SK-N-SH (cell line): Measurements from ENCODE around the gene CD74. TPM values are rescaled to one million over a fixed set of nuclear protein-coding genes. Genes with fewer than 3 reads are reported as not detected.

Experiments used
- CTCF ChIA-PET: fragments of 300-600, 350-600 bp; formaldehyde crosslinking; extraction: SDS; loops from one replicate; lab custom pipeline; 2021; lab: Yijun Ruan, JAX
- POLR2A ChIA-PET: fragments of 350-600 bp; sonication (Branson Sonifier 250); formaldehyde crosslinking; extraction: SDS; loops from one replicate; lab custom pipeline; 2020; ENCODE audit warnings: antibody characterized with exemption, inconsistent platforms; lab: Yijun Ruan, JAX
- DNase-seq: peaks from one replicate; pipeline ENCODE4 v3.0.0; 2012
- H2AFZ ChIP-seq: fragments of 200-600 bp; sonication (generic); 2 replicates; pipeline ENCODE4 v1.8.1; 2016; ENCODE audit warnings: antibody characterized with exemption, mild to moderate bottlenecking, low read depth
- H3F3A ChIP-seq: fragments of 200-600 bp; sonication (generic); replicated peaks from 2 replicates; pipeline ENCODE3; 2016; ENCODE audit warnings: antibody characterized with exemption, mild to moderate bottlenecking; ENCODE audit not compliant: insufficient read depth
- H3K27ac ChIP-seq, 2 experiments: fragments of 200-500 bp in 1 of 2; fragments of 200-600 bp in 1 of 2; sonication (Bioruptor generic) in 1 of 2; sonication (generic), shearing (Covaris generic) in 1 of 2; 2 replicates each; pipeline versions ENCODE4 v1.5.1 to v1.6.1; 2014 to 2016; ENCODE audit warnings: low read depth in 2 of 2, inconsistent platforms in 1 of 2, low read length in 1 of 2, mild to moderate bottlenecking in 1 of 2, mixed read lengths in 1 of 2
- H3K27me3 ChIP-seq: fragments of 200-600 bp; sonication (generic), shearing (Covaris generic); 2 replicates; pipeline ENCODE4 v1.6.1; 2016; ENCODE audit warnings: mixed run types; ENCODE audit not compliant: insufficient read depth
- H3K36me3 ChIP-seq, 2 experiments: fragments of 200-500 bp in 1 of 2; fragments of 200-600 bp in 1 of 2; sonication (Bioruptor generic) in 1 of 2; sonication (generic) in 1 of 2; replicated peaks in 1 of 2; 2 replicates each; pipeline versions ENCODE3 to v1.5.1; 2014 to 2016; ENCODE audit warnings: low read length in 1 of 2, mild to moderate bottlenecking in 1 of 2; ENCODE audit not compliant: insufficient read depth in 2 of 2, control insufficient read depth in 1 of 2
- H3K4me1 ChIP-seq, 2 experiments: fragments of 200-500 bp in 1 of 2; fragments of 200-600 bp in 1 of 2; sonication (Bioruptor generic) in 1 of 2; sonication (generic), shearing (Covaris generic) in 1 of 2; 2 replicates each; pipeline versions ENCODE4 v1.5.1 to v1.6.1; 2014 to 2016; ENCODE audit warnings: low read depth in 1 of 2, low read length in 1 of 2, mixed run types in 1 of 2; ENCODE audit not compliant: insufficient read depth in 2 of 2, control insufficient read depth in 1 of 2
- H3K4me2 ChIP-seq: fragments of 200-600 bp; sonication (generic), shearing (Covaris generic); 2 replicates; pipeline ENCODE4 v1.6.1; 2017; ENCODE audit warnings: mixed run types
- H3K4me3 ChIP-seq, 2 experiments: fragments of 200-500 bp in 1 of 2; fragments of 200-600 bp in 1 of 2; sonication (Bioruptor generic) in 1 of 2; sonication (generic), shearing (Covaris generic) in 1 of 2; 2 replicates each; pipeline versions ENCODE4 v1.5.1 to v1.8.1; 2014 to 2016; ENCODE audit warnings: low read depth in 2 of 2, inconsistent platforms in 1 of 2, low read length in 1 of 2, mild to moderate bottlenecking in 1 of 2, mixed read lengths in 1 of 2, moderate library complexity in 1 of 2
- H3K79me2 ChIP-seq: fragments of 200-600 bp; sonication (generic); 2 replicates; pipeline ENCODE4 v1.8.1; 2017; ENCODE audit warnings: mild to moderate bottlenecking; ENCODE audit not compliant: insufficient read depth
- H3K9ac ChIP-seq: fragments of 200-600 bp; sonication (generic); 2 replicates; pipeline ENCODE4 v1.6.1; 2017; ENCODE audit warnings: mixed run types
- H3K9me2 ChIP-seq: fragments of 200-600 bp; sonication (generic); 2 replicates; pipeline ENCODE4 v1.6.1; 2017; ENCODE audit warnings: mixed run types
- H3K9me3 ChIP-seq: fragments of 200-600 bp; sonication (generic); 2 replicates; pipeline ENCODE4 v1.6.1; 2017; ENCODE audit warnings: mixed run types, mild to moderate bottlenecking, moderate library complexity
- H4K20me1 ChIP-seq: fragments of 200-600 bp; sonication (generic); 2 replicates; pipeline ENCODE4 v1.6.1; 2017; ENCODE audit warnings: mild to moderate bottlenecking, mixed run types; ENCODE audit not compliant: insufficient read depth
- CHD2 ChIP-seq: fragments of 150-350 bp; IDR thresholded peaks from 2 replicates; pipeline ENCODE4 v1.6.1; 2018; ENCODE audit warnings: low read length; ENCODE audit not compliant: partially characterized antibody
- ELF1 ChIP-seq: IDR thresholded peaks from 2 replicates; pipeline ENCODE4 v1.4.0; 2012
- EP300 ChIP-seq, 2 experiments: IDR thresholded peaks; 2 replicates each; pipeline versions ENCODE4 v1.4.0 to v1.6.1; 2012; ENCODE audit warnings: borderline replicate concordance in 1 of 2, low read depth in 1 of 2, low read length in 1 of 2
- EZH2phosphoT487 ChIP-seq: fragments of 200-600 bp; sonication (generic); IDR thresholded peaks from 2 replicates; pipeline ENCODE4 v1.6.1; 2017; ENCODE audit warnings: low read depth, mixed run types, mild to moderate bottlenecking, antibody characterized with exemption, moderate library complexity, borderline replicate concordance
- FOXM1 ChIP-seq: IDR thresholded peaks from 2 replicates; pipeline ENCODE4 v1.4.0; 2012; ENCODE audit warnings: low read depth, mild to moderate bottlenecking
- GABPA ChIP-seq: IDR thresholded peaks from 2 replicates; pipeline ENCODE4 v1.4.0; 2012; ENCODE audit warnings: low read depth, mild to moderate bottlenecking
- GATA2 ChIP-seq: sonication (generic); formaldehyde crosslinking; IDR thresholded peaks from 2 replicates; pipeline ENCODE4 v1.5.0; 2020; ENCODE audit warnings: mild to moderate bottlenecking, missing genetic modification reagents
- IRF3 ChIP-seq: fragments of 150-350 bp; IDR thresholded peaks from 2 replicates; pipeline ENCODE4 v1.6.1; 2016; ENCODE audit warnings: mild to moderate bottlenecking, low read depth, low read length
- JUND ChIP-seq: IDR thresholded peaks from 2 replicates; pipeline ENCODE4 v1.4.0; 2012
- MEF2A ChIP-seq: IDR thresholded peaks from 2 replicates; pipeline ENCODE4 v1.4.0; 2012; ENCODE audit warnings: low read depth, borderline replicate concordance
- MXI1 ChIP-seq: IDR thresholded peaks from 2 replicates; pipeline ENCODE4 v1.6.1; 2012; ENCODE audit warnings: mild to moderate bottlenecking, low read depth, low read length, improper control_type of control experiment
- NFIC ChIP-seq: IDR thresholded peaks from 2 replicates; pipeline ENCODE4 v1.4.0; 2012; ENCODE audit warnings: borderline replicate concordance
- NRF1 ChIP-seq: IDR thresholded peaks from 2 replicates; pipeline ENCODE4 v1.6.1; 2012; ENCODE audit warnings: low read depth, mild to moderate bottlenecking, low read length
- POLR2AphosphoS5 ChIP-seq: IDR thresholded peaks from 2 replicates; pipeline ENCODE4 v1.6.1; 2012; ENCODE audit warnings: low read depth, low read length
- RCOR1 ChIP-seq: fragments of 150-350 bp; IDR thresholded peaks from 2 replicates; pipeline ENCODE4 v1.6.1; 2017; ENCODE audit warnings: antibody characterized with exemption, low read length
- SMC3 ChIP-seq: IDR thresholded peaks from 2 replicates; pipeline ENCODE4 v1.6.1; 2012; ENCODE audit warnings: low read depth, low read length, improper control_type of control experiment
- TAF1 ChIP-seq: IDR thresholded peaks from 2 replicates; pipeline ENCODE4 v1.6.1; 2012; ENCODE audit warnings: low read depth, mild to moderate bottlenecking, low read length, moderate library complexity, borderline replicate concordance
- TCF12 ChIP-seq: IDR thresholded peaks from 2 replicates; pipeline ENCODE4 v1.4.0; 2012
- TEAD4 ChIP-seq: IDR thresholded peaks from 2 replicates; pipeline ENCODE4 v1.4.0; 2012; ENCODE audit warnings: mild to moderate bottlenecking, borderline replicate concordance; ENCODE audit not compliant: insufficient read depth
- USF1 ChIP-seq: IDR thresholded peaks from 2 replicates; pipeline ENCODE4 v1.4.0; 2012; ENCODE audit warnings: low read depth, borderline replicate concordance
- ZBTB33 ChIP-seq: IDR thresholded peaks from 2 replicates; pipeline ENCODE4 v1.4.0; 2012; ENCODE audit warnings: low read depth, borderline replicate concordance
- WGBS: methylation state at CpG from one replicate; pipeline ENCODE4 v1.1.6; 2017; ENCODE audit warnings: low lambda C conversion rate; 5-methylcytosine and 5-hydroxymethylcytosine counted together
- polyA plus RNA-seq, 3 experiments: library from polyadenylated mRNA; depleted of rRNA; stranded (reverse); fragments of >200 nt; gene quantifications; 2 replicates each; pipeline ENCODE4 v1.2.3, GENCODE V29; 2012

The CD74 gene
- polyA plus RNA-seq, 1 of the 3 experiments (the other 2 are of a cell fraction) = 0.26 TPM

GRCh38 chr5:150431048-150431447 is 18.3 kb upstream of the CD74 start:
- H4K20me1 ChIP-seq = no peaks in the 10 kb centered on the region
- no peaks in the 10 kb centered on the region for H3F3A ChIP-seq
- no peaks in the 10 kb centered on the region for H3K36me3 ChIP-seq
- no peaks in the 10 kb centered on the region; a peak in 1 of 4 replicates for H3K4me1 ChIP-seq
- ChIA-PET CTCF (no interaction called here), POLR2A (no interaction called here)
- H3K27me3 ChIP-seq = no peaks in the 10 kb centered on the region
- H3K79me2 ChIP-seq = no peaks in the 10 kb centered on the region
- WGBS = 92% methylated on average over 15 of the region's 18 CpGs
- no peak for DNase-seq
- H3K9ac ChIP-seq = no peak overlapping the region
- no peak overlapping the region for H3K27ac ChIP-seq
- no peak for TF ChIP-seq JUND
- no peak for TF ChIP-seq CHD2
- TF ChIP-seq TAF1 = no peak
- TF ChIP-seq MEF2A = no peak
- no peak for TF ChIP-seq ELF1
- no peak for TF ChIP-seq EP300 (IDR thresholded peaks at IDR 0.05; ENCODE audit: borderline replicate concordance in 1 of 2, low read depth in 1 of 2, low read length in 1 of 2)
- no peak for TF ChIP-seq MXI1
- TF ChIP-seq NFIC = no peak
- no peak for TF ChIP-seq GATA2 (CRISPR knock-in tag)
- TF ChIP-seq TCF12 = no peak
- no peak for TF ChIP-seq NRF1
- TF ChIP-seq RCOR1 = no peak
- TF ChIP-seq SMC3 = no peak
- TF ChIP-seq POLR2AphosphoS5 = no peak
- TF ChIP-seq EZH2phosphoT487 = no peak
- TF ChIP-seq TEAD4 = no peak
- TF ChIP-seq ZBTB33 = no peak
- no peak for TF ChIP-seq FOXM1
- no peak for TF ChIP-seq GABPA
- H3K4me3 ChIP-seq = no peak overlapping the region
- no peaks in the 10 kb centered on the region for H3K9me3 ChIP-seq
- no peaks in the 10 kb centered on the region for H3K9me2 ChIP-seq
- no peak overlapping the region for H3K4me2 ChIP-seq
- no peak overlapping the region for H2AFZ ChIP-seq

GRCh38 chr5:150429410-150429873 is 16.7 kb upstream of the CD74 start:
- TF ChIP-seq TAF1 (no peak), USF1 (no peak), JUND (no peak), IRF3 (no peak)
- Histone ChIP-seq H3K9me2 (no peaks in the 10 kb centered on the region), H3K9me3 (no peaks in the 10 kb centered on the region), H3K27me3 (no peaks in the 10 kb centered on the region), H3K27ac (no peak overlapping the region), H3K79me2 (no peaks in the 10 kb centered on the region), H4K20me1 (no peaks in the 10 kb centered on the region), H2AFZ (no peak overlapping the region), H3K9ac (no peak overlapping the region), H3F3A (no peaks in the 10 kb centered on the region), H3K36me3 (no peaks in the 10 kb centered on the region), H3K4me3 (no peak overlapping the region), H3K4me1 (no peaks in the 10 kb centered on the region), H3K4me2 (no peak overlapping the region)
- ChIA-PET CTCF (no interaction called here), POLR2A (no interaction called here)
- DNase-seq = no peak
- 86% methylated on average over 4 of the region's 5 CpGs for WGBS
